DLD1 (cell line): ENCODE results near the gene OR1L4.

Experiments used
- in situ Hi-C: cut with HindIII; loops from 2 replicates; pipeline ENCODE4 v1.10.0; 2017; ENCODE audit warnings: low sequenced_read_pairs

OR1L4 gene, protein sequence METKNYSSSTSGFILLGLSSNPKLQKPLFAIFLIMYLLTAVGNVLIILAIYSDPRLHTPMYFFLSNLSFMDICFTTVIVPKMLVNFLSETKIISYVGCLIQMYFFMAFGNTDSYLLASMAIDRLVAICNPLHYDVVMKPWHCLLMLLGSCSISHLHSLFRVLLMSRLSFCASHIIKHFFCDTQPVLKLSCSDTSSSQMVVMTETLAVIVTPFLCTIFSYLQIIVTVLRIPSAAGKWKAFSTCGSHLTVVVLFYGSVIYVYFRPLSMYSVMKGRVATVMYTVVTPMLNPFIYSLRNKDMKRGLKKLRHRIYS

DNA sequence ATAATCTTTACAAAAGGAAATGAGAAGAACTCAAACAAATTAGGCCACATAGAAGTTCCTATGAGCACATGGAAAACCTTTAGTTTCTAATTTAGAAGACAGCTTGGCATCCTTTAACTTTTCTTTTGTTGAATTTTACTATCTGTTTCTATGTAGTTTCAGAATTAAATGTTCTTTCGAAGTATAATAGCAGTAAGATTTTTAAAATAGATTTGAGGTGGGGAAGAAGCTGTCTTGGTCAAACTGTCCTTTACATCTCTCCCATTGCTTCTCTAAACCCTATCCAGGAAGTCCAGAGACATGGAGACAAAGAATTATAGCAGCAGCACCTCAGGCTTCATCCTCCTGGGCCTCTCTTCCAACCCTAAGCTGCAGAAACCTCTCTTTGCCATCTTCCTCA lies at the start of gene OR1L4:
TSS of gene OR1L4 (plus strand) at position 301 of the 400 bp plus-strand sequence. CDS start at position 301, 0 bp downstream.
- in situ Hi-C loops: no loop called here

DNA sequence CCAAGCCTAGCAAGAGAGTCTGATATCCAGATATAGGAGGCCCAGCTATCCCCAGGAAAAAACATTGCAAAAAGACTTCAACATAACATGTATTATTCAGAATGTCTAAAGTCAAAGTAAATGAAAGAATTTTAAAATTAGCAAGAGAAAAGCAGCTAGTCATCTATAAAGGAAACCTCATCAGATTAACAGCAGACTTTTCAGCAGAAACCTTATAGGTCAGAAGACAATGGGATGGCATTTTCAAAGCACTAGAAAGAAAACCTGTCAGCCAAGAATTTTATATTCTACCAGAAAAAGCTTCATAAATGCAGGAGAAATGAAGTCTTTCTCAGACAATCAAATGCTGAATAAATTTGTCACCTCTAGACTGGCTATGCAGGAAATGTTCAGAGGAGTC lies 38.9 kb upstream of the OR1L4 start:
- in situ Hi-C loops: no loop called here

DNA sequence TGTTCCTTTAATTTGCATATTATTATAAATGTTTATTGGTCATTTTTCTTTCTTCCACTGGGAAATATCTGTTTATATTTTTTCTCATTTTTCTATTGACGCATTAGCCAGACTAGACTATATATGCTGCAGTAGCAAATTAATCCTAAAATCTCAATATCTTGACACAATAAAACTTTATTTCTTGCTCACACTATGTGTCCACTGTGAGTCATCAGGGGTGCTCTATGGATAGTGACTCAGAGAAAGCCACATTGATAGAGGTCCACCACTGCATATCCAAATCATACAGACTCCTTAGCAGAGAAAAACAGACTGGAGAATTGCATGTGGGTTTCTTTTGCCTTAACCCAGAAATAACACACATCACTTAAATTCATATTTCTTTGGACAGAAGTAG lies 28.1 kb upstream of the OR1L4 start:
- in situ Hi-C loops: no loop called here

DNA sequence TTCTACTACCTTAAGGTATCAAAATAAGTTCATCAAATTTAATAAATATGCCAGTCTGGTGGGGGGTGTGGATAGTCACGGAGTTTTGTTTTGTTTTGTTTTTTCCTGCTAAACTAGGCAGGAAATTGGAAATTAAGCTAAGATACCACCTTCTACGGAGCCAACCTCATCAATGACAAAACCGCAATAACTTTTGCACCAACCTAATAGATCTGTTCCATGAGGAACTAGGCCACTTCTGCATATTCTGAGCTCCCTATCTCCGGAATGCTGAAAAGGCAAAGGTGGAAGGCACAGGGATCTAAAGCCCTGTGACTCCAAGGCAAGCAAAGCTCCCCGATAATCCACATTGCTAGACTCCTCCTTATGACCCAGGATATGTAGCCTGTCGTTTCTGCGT lies 5.8 kb upstream of the OR1L4 start:
- in situ Hi-C loops: no loop called here

DNA sequence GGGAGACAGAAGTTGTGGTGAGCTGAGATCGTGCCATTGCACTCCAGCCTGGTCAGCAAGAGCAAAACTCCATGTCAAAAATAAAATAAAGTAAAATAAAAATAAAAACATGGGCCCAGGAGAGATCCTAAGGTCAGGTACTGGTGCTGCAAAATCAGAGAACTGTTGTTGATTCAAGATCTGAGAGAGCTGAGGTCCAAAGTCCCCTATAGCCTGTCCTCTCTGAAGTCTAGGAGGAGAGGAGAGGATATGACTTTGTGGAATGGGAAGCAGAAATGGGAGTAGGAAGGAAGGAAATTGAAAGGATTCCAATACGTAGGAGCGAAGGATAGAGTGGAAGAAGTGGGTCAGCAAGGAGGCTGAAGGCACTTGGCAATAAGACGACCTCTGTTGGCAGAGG lies 4.6 kb upstream of the OR1L4 start:
- in situ Hi-C loops: no loop called here

DNA sequence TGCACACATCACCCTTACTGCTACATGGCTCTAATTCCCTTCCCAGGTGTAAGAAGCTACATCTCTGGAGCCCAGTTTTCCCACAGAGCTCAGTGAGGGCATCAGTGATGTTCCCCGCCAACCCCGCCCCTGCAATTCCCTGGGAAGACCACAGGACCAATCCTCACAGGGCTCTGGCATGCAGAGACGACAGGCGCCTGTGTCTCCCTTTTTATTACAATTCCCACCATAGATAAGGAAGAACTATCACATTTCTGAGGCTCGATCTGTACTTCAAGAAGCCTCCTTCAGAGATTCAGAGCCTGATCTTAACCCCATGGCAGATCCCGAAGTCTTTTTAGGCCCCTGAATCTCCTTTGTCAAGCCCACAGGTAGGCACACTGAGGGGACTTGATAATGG lies 18.2 kb downstream of the OR1L4 start, which contains the start of gene OR1L6:
TSS of gene OR1L6 (plus strand) at position 301 of the 400 bp plus-strand sequence. CDS start 7,545 bp downstream, outside the sequence.
- in situ Hi-C loops: no loop called here

DNA sequence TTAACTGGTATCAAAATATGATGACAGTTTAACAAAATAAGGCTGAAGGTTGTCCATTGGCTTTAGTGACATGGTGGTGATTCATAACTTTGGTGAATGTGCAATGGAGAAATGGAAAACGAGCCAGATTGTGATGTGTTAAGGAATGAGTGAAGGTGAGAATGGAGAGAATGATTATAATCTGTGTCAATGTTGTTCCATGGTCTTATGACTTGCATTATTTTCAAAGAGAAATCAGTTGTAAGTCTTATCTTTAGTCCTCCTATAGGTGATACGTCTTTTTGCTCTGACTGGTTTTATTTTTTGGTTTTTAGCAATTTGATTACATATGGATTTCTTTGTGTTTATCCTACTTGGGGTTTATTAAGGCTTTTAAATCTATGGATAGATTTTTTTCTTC lies 31.0 kb downstream of the OR1L4 start:
- in situ Hi-C loops: no loop called here

DNA sequence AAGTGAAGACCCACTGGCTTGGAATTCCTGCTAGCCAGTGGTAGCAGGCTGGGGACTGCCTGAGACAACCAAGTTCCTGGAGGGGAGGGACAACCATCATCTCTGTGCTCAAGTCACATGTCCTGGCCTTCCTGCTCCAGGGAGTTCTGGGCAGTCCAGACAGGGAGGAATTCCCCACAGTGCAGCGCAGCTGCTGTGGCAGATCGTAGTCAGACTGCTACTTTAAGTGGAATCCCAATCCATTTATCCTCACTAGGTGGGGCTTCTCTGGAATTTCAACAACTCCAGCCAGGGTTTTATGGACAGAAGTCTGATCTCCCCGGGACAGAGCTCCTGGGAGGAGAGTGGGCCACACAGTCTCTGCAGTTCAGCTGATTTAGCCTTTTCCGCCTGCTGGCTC lies 44.0 kb downstream of the OR1L4 start:
- in situ Hi-C loops: no loop called here
